ENCODE data around the gene STRA6. TPM values are rescaled to one million over a fixed set of nuclear protein-coding genes. Genes with fewer than 3 reads are reported as not detected.

STRA6 gene
- total RNA-seq, 6 experiments from 2014 or later: 0.12 TPM; not detected in 5

- TF ChIP-seq CTCF (IDR thresholded peaks at IDR 0.05): no peak
- TF ChIP-seq POLR2A (IDR thresholded peaks at IDR 0.05): no peak
- H3K27ac ChIP-seq: no peak overlapping the region
- intact Hi-C loops (cut with DNase I): no loop called here
- no peaks in the 10 kb centered on the region for H3K9me3 ChIP-seq
- no peaks in the 10 kb centered on the region for H3K36me3 ChIP-seq
- H3K4me1 ChIP-seq: no peaks in the 10 kb centered on the region
- H3K27me3 ChIP-seq: no peaks in the 10 kb centered on the region
- DNase-seq: no peak
- WGBS (ENCODE audit: insufficient coverage, low coverage, low lambda C conversion rate, missing lambda C conversion rate): 67% methylated on average over 1 of the region's 16 CpGs
- ATAC-seq: peak in 1 of 4 donors; percentile 13
- no peak overlapping the region for H3K4me3 ChIP-seq
These were observed 15.6 kb upstream of the STRA6 start for GRCh38 chr15:74217907-74218885.

GRCh38 chr15:74216949-74217348 lies 14.4 kb upstream of the STRA6 start:
- Histone ChIP-seq H3K27me3 (no peaks in the 10 kb centered on the region), H3K4me3 (no peak overlapping the region), H3K9me3 (no peaks in the 10 kb centered on the region), H3K27ac (no peak overlapping the region), H3K4me1 (no peaks in the 10 kb centered on the region), H3K36me3 (no peaks in the 10 kb centered on the region)
- DNase-seq: no peak
- intact Hi-C loops (cut with DNase I): no loop called here
- TF ChIP-seq CTCF (IDR thresholded peaks at IDR 0.05): no peak
- TF ChIP-seq POLR2A (IDR thresholded peaks at IDR 0.05): no peak
- ATAC-seq: no peak
- 25% methylated on average over 1 of the region's 3 CpGs for WGBS (ENCODE audit: insufficient coverage, low coverage, low lambda C conversion rate, missing lambda C conversion rate)

- ATAC-seq (no peak), DNase-seq (no peak)
- Histone ChIP-seq H3K27me3 (no peaks in the 10 kb centered on the region), H3K9me3 (no peaks in the 10 kb centered on the region), H3K4me3 (no peak overlapping the region), H3K4me1 (no peaks in the 10 kb centered on the region), H3K27ac (no peak overlapping the region), H3K36me3 (no peaks in the 10 kb centered on the region)
- TF ChIP-seq CTCF (IDR thresholded peaks at IDR 0.05): no peak
- intact Hi-C loops (cut with DNase I): no loop called here
- 52% methylated on average over 6 of the region's 8 CpGs for WGBS (ENCODE audit: insufficient coverage, low coverage, low lambda C conversion rate, missing lambda C conversion rate)
These were observed 13.4 kb upstream of the STRA6 start for GRCh38 chr15:74215958-74216357.

GRCh38 chr15:74214324-74215021 lies 11.9 kb upstream of the STRA6 start:
- 59% methylated on average over 4 of the region's 6 CpGs for WGBS (ENCODE audit: insufficient coverage, low coverage, low lambda C conversion rate, missing lambda C conversion rate)
- Histone ChIP-seq H3K36me3 (no peaks in the 10 kb centered on the region), H3K27me3 (no peaks in the 10 kb centered on the region), H3K27ac (no peak overlapping the region), H3K4me1 (no peaks in the 10 kb centered on the region), H3K4me3 (no peak overlapping the region), H3K9me3 (no peaks in the 10 kb centered on the region)
- intact Hi-C loops (cut with DNase I): no loop called here
- TF ChIP-seq POLR2A (IDR thresholded peaks at IDR 0.05): no peak
- no peak for TF ChIP-seq CTCF (IDR thresholded peaks at IDR 0.05)
- DNase-seq: no peak
- ATAC-seq: no peak
